Islet precursor cell (in vitro differentiated cells): ENCODE data around the gene TMEM143.
A peak's percentile ranks its signal among the peaks of the same experiment; 100 is the strongest.

Source experiments
- DNase-seq: peaks from one replicate; pipeline ENCODE4 v3.0.0-alpha.2; 2018

Gene TMEM143

GRCh38 chr19:48354332-48354992, 9.3 kb downstream of the TMEM143 start:
- DNase-seq, result peak; percentile 87

GRCh38 chr19:48353677-48354076, 10.1 kb downstream of the TMEM143 start:
- no peak for DNase-seq

GRCh38 chr19:48351341-48351752, 12.4 kb downstream of the TMEM143 start:
- peak; percentile 89 for DNase-seq

GRCh38 chr19:48350856-48351255, 12.9 kb downstream of the TMEM143 start:
- no peak for DNase-seq

- DNase-seq, result no peak
Measured at GRCh38 chr19:48348737-48349136, 15.0 kb downstream of the TMEM143 start.

GRCh38 chr19:48348045-48348444, 15.7 kb downstream of the TMEM143 start:
- DNase-seq, result no peak

- DNase-seq, result no peak
Measured at GRCh38 chr19:48346191-48346590, 17.5 kb downstream of the TMEM143 start.

GRCh38 chr19:48344892-48345291, 18.8 kb downstream of the TMEM143 start:
- DNase-seq, result no peak

GRCh38 chr19:48342841-48343540, 20.7 kb downstream of the TMEM143 start:
- DNase-seq, result no peak

GRCh38 chr19:48342414-48342738, 21.4 kb downstream of the TMEM143 start:
- DNase-seq, result no peak

- DNase-seq, result no peak
Measured at GRCh38 chr19:48341515-48342413, 22.0 kb downstream of the TMEM143 start.

GRCh38 chr19:48340995-48341394, 22.7 kb downstream of the TMEM143 start:
- DNase-seq, result no peak

- no peak for DNase-seq
Measured at GRCh38 chr19:48338802-48339503, 24.8 kb downstream of the TMEM143 start.

- no peak for DNase-seq
Measured at GRCh38 chr19:48338253-48338755, 25.4 kb downstream of the TMEM143 start.

GRCh38 chr19:48333467-48334384, 30.0 kb downstream of the TMEM143 start:
- DNase-seq, result peak; percentile 96

- DNase-seq, result peak; percentile 96
Measured at GRCh38 chr19:48332662-48333466, 30.9 kb downstream of the TMEM143 start.

- DNase-seq, result no peak
Measured at GRCh38 chr19:48332351-48332661, 31.4 kb downstream of the TMEM143 start.

- DNase-seq, result peak; percentile 95
Measured at GRCh38 chr19:48330012-48330681, 33.6 kb downstream of the TMEM143 start.

GRCh38 chr19:48329167-48329891, 34.4 kb downstream of the TMEM143 start:
- peak; percentile 76 for DNase-seq
